GM18526 (cell line): Measurements from ENCODE around the gene RBMS2.
A peak's percentile ranks its signal among the peaks of the same experiment; 100 is the strongest.

Source experiments
- POLR2A ChIP-seq: IDR thresholded peaks from 3 replicates; pipeline ENCODE4 v1.6.1; 2011; ENCODE audit not compliant: insufficient read length; ENCODE audit errors: extremely low read depth

RBMS2 gene

GRCh38 chr12:56521590-56522371 is at the start of gene RBMS2:
Gene RBMS2 (plus strand): TSS chr12:56521820. CDS start chr12:56522024, 204 bp downstream.
- no peak for TF ChIP-seq POLR2A

- no peak for TF ChIP-seq POLR2A
Observed at GRCh38 chr12:56474389-56474788, 47.2 kb upstream of the RBMS2 start.

GRCh38 chr12:56476143-56476542 is 45.5 kb upstream of the RBMS2 start:
- no peak for TF ChIP-seq POLR2A

GRCh38 chr12:56476972-56477432 is 44.6 kb upstream of the RBMS2 start:
- TF ChIP-seq POLR2A, result no peak

GRCh38 chr12:56477521-56478225 is 43.9 kb upstream of the RBMS2 start:
- no peak for TF ChIP-seq POLR2A

- TF ChIP-seq POLR2A, result no peak
Observed at GRCh38 chr12:56479625-56480024, 42.0 kb upstream of the RBMS2 start.

- no peak for TF ChIP-seq POLR2A
Observed at GRCh38 chr12:56484566-56484965, 37.1 kb upstream of the RBMS2 start.

GRCh38 chr12:56486694-56487093 is 34.9 kb upstream of the RBMS2 start:
- no peak for TF ChIP-seq POLR2A

GRCh38 chr12:56487448-56488040 is 34.1 kb upstream of the RBMS2 start:
- TF ChIP-seq POLR2A, result no peak

GRCh38 chr12:56488041-56488955 is 33.3 kb upstream of the RBMS2 start, which contains the start of gene GLS2:
Gene GLS2 (minus strand): TSS chr12:56488161. CDS start chr12:56488118, 43 bp downstream.
- TF ChIP-seq POLR2A, result peak; percentile 13

GRCh38 chr12:56490360-56490759 is 31.3 kb upstream of the RBMS2 start:
- TF ChIP-seq POLR2A, result no peak

- no peak for TF ChIP-seq POLR2A
Observed at GRCh38 chr12:56510786-56511185, 10.8 kb upstream of the RBMS2 start.

GRCh38 chr12:56517854-56518253 is 3.8 kb upstream of the RBMS2 start:
- TF ChIP-seq POLR2A, result no peak

- no peak for TF ChIP-seq POLR2A
Observed at GRCh38 chr12:56518570-56518969, 3.0 kb upstream of the RBMS2 start.

GRCh38 chr12:56520048-56520447 is 1.6 kb upstream of the RBMS2 start:
- no peak for TF ChIP-seq POLR2A
